ENCODE results near the gene RAB29.

The RAB29 gene

DNA sequence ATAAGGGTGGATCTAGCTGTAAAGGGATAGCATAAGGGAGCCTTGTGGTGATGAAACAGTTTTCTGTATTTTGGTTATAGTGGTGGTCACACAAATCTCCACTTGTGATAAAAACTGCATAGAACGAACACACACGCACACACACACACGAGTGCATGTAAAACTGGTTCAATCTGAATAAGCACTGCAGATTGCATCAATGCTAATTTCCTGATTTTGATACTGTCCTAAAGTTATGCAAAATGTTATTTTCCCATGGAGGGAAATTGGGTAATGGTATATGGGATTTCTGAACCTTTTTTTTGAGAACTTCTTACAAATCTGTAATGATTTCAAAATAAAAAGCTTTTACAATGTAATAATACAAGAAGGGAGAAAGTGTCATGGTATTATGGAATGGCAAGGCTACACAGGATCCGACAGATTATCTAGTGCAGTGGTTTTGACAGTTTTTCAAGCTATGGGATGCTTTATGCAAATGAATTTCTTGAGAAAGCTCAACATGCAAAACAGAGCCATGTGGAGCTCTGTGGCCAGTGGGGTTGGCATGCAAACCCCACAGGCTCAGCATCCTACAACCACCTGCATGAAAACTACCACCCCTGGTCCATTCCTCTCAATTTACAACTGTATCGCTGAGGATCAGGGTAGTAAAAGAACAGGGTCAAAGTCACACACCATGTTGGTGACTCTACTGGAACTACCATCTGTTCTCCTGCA, 18.9 kb upstream of the RAB29 start:
- DNase-seq: no peak

DNA sequence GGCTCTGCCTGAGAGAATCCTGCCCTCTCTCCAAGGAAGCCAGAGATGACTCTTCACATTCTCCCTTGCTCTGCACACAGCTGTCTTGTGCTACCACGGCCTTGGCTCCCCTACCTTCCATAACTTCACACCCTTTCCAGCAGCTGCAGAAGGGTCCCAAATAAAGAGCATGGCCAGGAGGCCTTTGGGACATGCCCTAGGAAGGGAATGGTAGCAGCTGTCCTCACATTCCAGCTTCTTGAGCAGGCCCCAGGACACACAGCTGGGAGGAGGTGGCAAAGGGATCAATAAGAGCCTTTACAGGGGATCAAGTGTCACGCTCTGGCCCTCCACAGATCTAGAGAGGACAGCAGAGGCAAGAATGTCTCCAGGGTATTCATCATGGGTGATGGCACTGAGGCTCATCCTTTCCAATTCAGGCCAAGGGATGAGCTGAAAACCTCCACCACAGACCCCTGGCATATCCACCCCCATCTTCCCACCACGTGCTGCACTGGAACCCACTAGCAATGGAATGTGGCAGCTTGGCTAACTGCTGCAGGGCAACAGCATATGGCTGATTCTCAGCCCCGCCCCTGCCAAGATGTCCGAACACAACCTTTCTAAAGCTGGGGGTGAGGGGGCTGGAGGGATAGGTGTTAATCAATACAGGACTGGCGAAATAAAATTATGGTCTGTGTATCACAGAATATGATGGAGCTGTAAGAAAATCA, 17.8 kb upstream of the RAB29 start:
- no peak for DNase-seq

GRCh38 chr1:205792481-205792881, 17.2 kb upstream of the RAB29 start:
- DNase-seq: no peak

DNA sequence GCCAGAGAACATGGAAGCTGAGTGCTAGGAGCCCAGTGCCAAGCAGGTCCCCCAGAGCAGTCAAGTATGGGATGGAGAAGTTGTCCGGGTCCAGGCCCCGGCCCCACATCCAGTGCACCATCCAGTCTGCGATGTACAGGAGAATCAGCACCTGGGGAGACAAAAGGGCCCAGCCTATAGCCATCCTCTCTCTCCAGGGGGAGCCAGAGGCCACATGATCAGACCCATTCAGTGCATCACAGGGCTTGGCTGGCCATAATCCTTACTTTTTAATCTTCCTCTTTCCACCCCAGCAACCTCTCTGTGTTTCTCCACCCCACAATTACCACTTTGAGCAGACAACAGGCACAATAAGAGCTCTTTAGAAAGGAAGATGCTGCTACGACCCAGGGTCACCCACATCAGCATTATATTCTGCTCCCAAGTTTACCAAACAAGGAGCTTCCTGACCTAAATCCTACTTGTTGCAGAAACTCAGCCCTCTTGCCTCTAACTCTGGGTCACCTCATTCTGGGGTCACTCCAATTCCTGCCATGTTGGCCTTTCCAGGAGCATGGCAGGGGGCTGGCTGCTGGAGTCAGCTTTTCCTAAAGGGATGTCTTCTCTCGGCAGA, 16.4 kb upstream of the RAB29 start:
- peak in 2 of 4 experiments; percentile 30 to 49 for DNase-seq

- no peak for DNase-seq
These were observed 12.1 kb upstream of the RAB29 start for GRCh38 chr1:205787287-205787916.

- no peak for DNase-seq
These were observed 11.3 kb upstream of the RAB29 start for GRCh38 chr1:205786601-205787000.

DNA sequence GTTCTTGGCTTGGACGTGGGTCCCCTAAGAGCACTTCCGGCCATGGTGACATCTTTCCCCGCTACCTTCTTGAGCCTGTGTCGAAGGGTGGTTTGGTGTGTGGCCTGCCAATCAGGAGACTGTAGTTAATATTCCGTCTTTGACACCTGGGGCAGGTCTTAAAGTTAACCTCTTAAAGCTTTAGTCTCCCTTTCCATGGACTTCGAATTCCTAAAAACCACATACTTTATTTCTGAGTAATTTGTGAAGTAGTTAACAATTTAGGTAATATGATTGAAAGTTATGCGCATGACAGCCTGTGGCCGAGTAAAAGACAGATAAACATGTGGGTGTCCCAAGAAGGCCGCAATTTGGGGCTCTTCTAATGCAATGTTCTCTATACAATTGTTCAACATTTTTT, 10.2 kb upstream of the RAB29 start:
- no peak for DNase-seq

- no peak for DNase-seq
These were observed 8.6 kb upstream of the RAB29 start for GRCh38 chr1:205783904-205784303.

- no peak for DNase-seq
These were observed 8.1 kb upstream of the RAB29 start for GRCh38 chr1:205783433-205783795.

- no peak for DNase-seq
These were observed 7.5 kb upstream of the RAB29 start for GRCh38 chr1:205782627-205783432.

- DNase-seq: no peak
These were observed 5.1 kb upstream of the RAB29 start for GRCh38 chr1:205780335-205780734.

DNA sequence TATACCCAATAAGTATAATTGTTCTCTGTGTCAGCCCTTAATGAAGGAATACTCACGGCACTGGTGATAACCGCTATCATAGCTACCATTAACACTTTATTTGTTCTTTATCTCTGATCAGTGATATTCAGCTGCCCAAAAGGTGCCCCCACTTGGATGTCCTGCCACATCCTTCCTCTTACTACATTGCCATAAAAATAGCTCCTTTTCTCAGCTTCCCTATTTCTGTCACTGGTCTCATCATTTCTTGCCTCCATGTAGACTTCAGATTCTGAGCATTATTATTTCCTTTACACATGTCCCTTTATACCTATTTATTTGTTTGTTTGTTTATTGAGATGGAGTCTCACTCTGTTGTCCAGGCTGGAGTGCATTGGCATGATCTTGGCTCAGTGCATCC, 2.7 kb upstream of the RAB29 start:
- no peak for DNase-seq

DNA sequence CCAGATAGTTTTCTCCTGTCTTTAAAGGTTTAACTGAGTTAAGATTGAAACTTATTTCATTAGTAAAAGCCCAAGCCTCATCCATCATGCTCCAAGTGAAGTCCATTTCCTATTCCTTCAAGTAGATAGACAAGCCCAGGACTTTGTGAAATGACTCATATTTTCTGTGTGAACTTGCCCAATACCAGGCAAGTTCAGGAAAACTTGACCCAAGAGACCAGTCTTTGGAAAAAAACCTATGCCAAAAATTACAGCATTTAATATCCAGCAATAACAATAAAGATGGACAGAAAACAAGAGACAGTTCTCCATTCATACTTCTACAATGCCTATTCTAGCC, 405 bp upstream of the RAB29 start:
- no peak for DNase-seq

- peak in 1 of 4 experiments; percentile 15 for DNase-seq
These were observed 876 bp downstream of the RAB29 start for GRCh38 chr1:205774198-205775014.

- no peak for DNase-seq
These were observed 2.7 kb downstream of the RAB29 start for GRCh38 chr1:205772607-205773032.

- DNase-seq: no peak
These were observed 4.7 kb downstream of the RAB29 start for GRCh38 chr1:205770618-205771017.

- DNase-seq: no peak
These were observed 5.5 kb downstream of the RAB29 start for GRCh38 chr1:205769641-205770365.

- DNase-seq: no peak
These were observed 8.0 kb downstream of the RAB29 start for GRCh38 chr1:205767248-205767647.

DNA sequence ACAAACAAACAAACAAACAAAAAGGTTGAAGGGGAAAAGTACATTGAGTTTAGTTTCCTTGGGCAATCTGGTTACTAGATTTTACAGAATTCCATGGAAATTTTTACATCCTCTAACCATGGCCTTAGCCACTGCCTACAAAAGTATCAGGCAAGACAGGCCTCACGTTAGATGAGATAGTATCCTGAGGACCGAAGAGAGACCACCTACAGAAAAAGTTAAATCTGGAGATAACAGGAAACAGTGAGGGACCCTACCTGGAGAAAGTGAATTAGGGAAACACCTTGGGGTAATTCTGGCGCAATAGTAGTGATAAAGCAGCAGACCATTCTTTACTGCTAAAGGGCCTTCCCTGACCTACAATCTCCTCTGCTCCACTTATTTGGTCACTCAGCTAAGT, 8.7 kb downstream of the RAB29 start:
- no peak for DNase-seq

GRCh38 chr1:205766038-205766437, 9.2 kb downstream of the RAB29 start:
- no peak for DNase-seq

GRCh38 chr1:205764578-205764977, 10.7 kb downstream of the RAB29 start:
- DNase-seq: no peak
